ENCODE results near the gene KRT79.
"Not testable (repeated sequence)": the region's sequence is repeated elsewhere in the genome, so short reads cannot be mapped to it uniquely, and the experiment has no call there.

The KRT79 gene

GRCh38 chr12:52860102-52860823 lies 26.2 kb upstream of the KRT79 start:
- DNase-seq: no peak

GRCh38 chr12:52857500-52857899 lies 23.4 kb upstream of the KRT79 start:
- DNase-seq: no peak

GRCh38 chr12:52856787-52857186 lies 22.7 kb upstream of the KRT79 start:
- DNase-seq: no peak

GRCh38 chr12:52856077-52856476 lies 22.0 kb upstream of the KRT79 start:
- DNase-seq: not testable (repeated sequence)

- no peak for DNase-seq
These were observed 17.7 kb upstream of the KRT79 start for GRCh38 chr12:52851787-52852186.

- DNase-seq: no peak
These were observed 16.6 kb upstream of the KRT79 start for GRCh38 chr12:52850681-52851080.

GRCh38 chr12:52849511-52849910 lies 15.4 kb upstream of the KRT79 start:
- DNase-seq: no peak

GRCh38 chr12:52848661-52849255 lies 14.6 kb upstream of the KRT79 start, which contains the start of gene KRT78:
KRT78 (minus strand) TSS chr12:52848994; CDS start chr12:52848930, 64 bp downstream.
- no peak for DNase-seq

- no peak for DNase-seq
These were observed 13.4 kb upstream of the KRT79 start for GRCh38 chr12:52847335-52848102.

GRCh38 chr12:52846356-52846970 lies 12.4 kb upstream of the KRT79 start:
- no peak for DNase-seq

GRCh38 chr12:52845946-52846345 lies 11.8 kb upstream of the KRT79 start:
- DNase-seq: no peak

- no peak for DNase-seq
These were observed 10.3 kb upstream of the KRT79 start for GRCh38 chr12:52844386-52844785.

GRCh38 chr12:52839436-52840105 lies 5.5 kb upstream of the KRT79 start:
- DNase-seq: no peak

GRCh38 chr12:52838609-52839435 lies 4.7 kb upstream of the KRT79 start:
- no peak for DNase-seq

GRCh38 chr12:52837781-52838608 lies 3.9 kb upstream of the KRT79 start:
- no peak for DNase-seq

GRCh38 chr12:52837413-52837741 lies 3.3 kb upstream of the KRT79 start:
- no peak for DNase-seq

- no peak for DNase-seq
These were observed 2.6 kb upstream of the KRT79 start for GRCh38 chr12:52836491-52837412.

GRCh38 chr12:52836042-52836466 lies 1.9 kb upstream of the KRT79 start:
- DNase-seq: peak; percentile 60 to 62

GRCh38 chr12:52835271-52836041 lies 1.3 kb upstream of the KRT79 start:
- DNase-seq: no peak

Data from stimulated activated CD4-positive, alpha-beta T cell treated with anti-CD3 and anti-CD28 coated beads, Interleukin-2, amount 100 ng/mL, for 24 hours (primary cell).